ENCODE results near the gene LCA5L. TPM values are rescaled to one million over a fixed set of nuclear protein-coding genes. Genes with fewer than 3 reads are reported as not detected.

Gene LCA5L
- total RNA-seq: 2.0 TPM

GRCh38 chr21:39445321-39446269 is at the start of gene LCA5L:
LCA5L (minus strand) TSS chr21:39445778; CDS start chr21:39428493, 17,285 bp downstream.

GRCh38 chr21:39451332-39452206 is 6.0 kb upstream of the LCA5L start, which contains the start of gene SH3BGR:
SH3BGR (plus strand) TSS chr21:39451970; CDS start chr21:39452097, 127 bp downstream.

Small RNAs within 50 kb of the gene (small RNA-seq; reads per million reads assigned to genes)
- gene MIR6508 (ENCODE audit: low replicate concordance): 0.07 reads per million

Other genes starting within 250 kb of the LCA5L start
- 96.7 TPM for gene BRWD1, start 132.1 kb downstream of the LCA5L start, total RNA-seq
- 194 TPM for gene HMGN1, start 96.7 kb downstream of the LCA5L start, total RNA-seq
- 9.8 TPM for gene SH3BGR, start 6.2 kb upstream of the LCA5L start, total RNA-seq
- gene B3GALT5, start 167.2 kb upstream of the LCA5L start, total RNA-seq: 1.9 TPM

Data from metanephros (tissue), 2 donors.